Tibial nerve (tissue), 4 donors: ENCODE data around the gene RGS9.

Experiments used
- EP300 ChIP-seq, 2 donors: sonication (generic); formaldehyde crosslinking; IDR thresholded peaks; one replicate each; pipeline ENCODE4 v1.6.1; 2017; ENCODE audit warnings: antibody characterized with exemption in 2 of 2, mild to moderate bottlenecking in 1 of 2
- POLR2A ChIP-seq, 2 donors: fragments of 450-650 bp; IDR thresholded peaks; one replicate each; pipeline ENCODE4 v1.6.1; 2017; ENCODE audit warnings: antibody characterized with exemption in 2 of 2, mild to moderate bottlenecking in 2 of 2, moderate library complexity in 2 of 2
- TF ChIP-seq, protein P1 (sequence below), 5 experiments: fragments of 200-600 bp in 3 of 5; fragments of 450-650 bp in 2 of 5; sonication (generic) in 3 of 5; IDR thresholded peaks; one replicate each; pipeline ENCODE4 v1.5.1; 2016 to 2019; ENCODE audit warnings: antibody characterized with exemption in 5 of 5, mild to moderate bottlenecking in 3 of 5, moderate library complexity in 2 of 5

DNA sequence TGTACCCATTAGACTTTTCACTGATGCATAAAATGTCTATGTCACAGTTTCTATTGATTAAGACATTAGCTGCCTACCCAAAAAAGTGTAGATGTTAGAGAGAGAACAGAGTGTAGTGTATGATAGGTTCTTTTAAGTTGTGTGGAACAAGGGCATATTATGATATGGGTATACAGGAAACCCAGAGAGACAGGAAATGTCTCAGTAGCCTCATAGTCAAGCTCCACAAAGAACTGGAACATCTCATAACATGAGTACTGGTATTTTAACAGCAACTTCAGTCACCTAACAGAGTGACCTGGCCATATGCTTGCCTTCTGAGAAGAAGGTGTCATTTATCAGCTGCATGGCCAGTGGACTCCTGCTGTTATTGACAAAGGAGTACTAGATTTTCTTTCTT is 128.1 kb downstream of the RGS9 start:
- no peak for TF ChIP-seq POLR2A (IDR thresholded peaks at IDR 0.05)
- TF ChIP-seq, protein P1, sequence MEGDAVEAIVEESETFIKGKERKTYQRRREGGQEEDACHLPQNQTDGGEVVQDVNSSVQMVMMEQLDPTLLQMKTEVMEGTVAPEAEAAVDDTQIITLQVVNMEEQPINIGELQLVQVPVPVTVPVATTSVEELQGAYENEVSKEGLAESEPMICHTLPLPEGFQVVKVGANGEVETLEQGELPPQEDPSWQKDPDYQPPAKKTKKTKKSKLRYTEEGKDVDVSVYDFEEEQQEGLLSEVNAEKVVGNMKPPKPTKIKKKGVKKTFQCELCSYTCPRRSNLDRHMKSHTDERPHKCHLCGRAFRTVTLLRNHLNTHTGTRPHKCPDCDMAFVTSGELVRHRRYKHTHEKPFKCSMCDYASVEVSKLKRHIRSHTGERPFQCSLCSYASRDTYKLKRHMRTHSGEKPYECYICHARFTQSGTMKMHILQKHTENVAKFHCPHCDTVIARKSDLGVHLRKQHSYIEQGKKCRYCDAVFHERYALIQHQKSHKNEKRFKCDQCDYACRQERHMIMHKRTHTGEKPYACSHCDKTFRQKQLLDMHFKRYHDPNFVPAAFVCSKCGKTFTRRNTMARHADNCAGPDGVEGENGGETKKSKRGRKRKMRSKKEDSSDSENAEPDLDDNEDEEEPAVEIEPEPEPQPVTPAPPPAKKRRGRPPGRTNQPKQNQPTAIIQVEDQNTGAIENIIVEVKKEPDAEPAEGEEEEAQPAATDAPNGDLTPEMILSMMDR (IDR thresholded peaks at IDR 0.05), result no peak
- TF ChIP-seq EP300 (IDR thresholded peaks at IDR 0.05), result no peak
